Stimulated activated CD4-positive, alpha-beta T cell treated with anti-CD3 and anti-CD28 coated beads, Interleukin-1b, Interleukin-23, amount 100 ng/mL, for 24 hours (primary cell): Measurements from ENCODE around the gene IVNS1ABP.
"Not testable (repeated sequence)": the region's sequence is repeated elsewhere in the genome, so short reads cannot be mapped to it uniquely, and the experiment has no call there.

ENCODE experiments used
- DNase-seq, 4 experiments: peaks; one replicate each; pipeline ENCODE4 v3.0.0-alpha.2; 2020; ENCODE audit warnings: low read depth in 4 of 4, low spot score in 1 of 4

Gene IVNS1ABP

GRCh38 chr1:185257116-185257949, 59.7 kb downstream of the IVNS1ABP start:
- DNase-seq: not testable (repeated sequence)

- not testable (repeated sequence) for DNase-seq
These were observed 61.4 kb downstream of the IVNS1ABP start for GRCh38 chr1:185255595-185255994.

- not testable (repeated sequence) for DNase-seq
These were observed 64.6 kb downstream of the IVNS1ABP start for GRCh38 chr1:185252404-185252803.

DNA sequence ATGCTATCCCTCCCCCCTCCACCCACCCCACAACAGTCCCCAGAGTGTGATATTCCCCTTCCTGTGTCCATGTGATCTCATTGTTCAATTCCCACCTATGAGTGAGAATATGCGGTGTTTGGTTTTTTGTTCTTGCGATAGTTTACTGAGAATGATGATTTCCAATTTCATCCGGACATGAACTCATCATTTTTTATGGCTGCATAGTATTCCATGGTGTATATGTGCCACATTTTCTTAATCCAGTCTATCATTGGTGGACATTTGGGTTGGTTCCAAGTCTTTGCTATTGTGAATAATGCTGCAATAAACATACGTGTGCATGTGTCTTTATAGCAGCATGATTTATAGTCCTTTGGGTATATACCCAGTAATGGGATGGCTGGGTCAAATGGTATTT, 65.1 kb downstream of the IVNS1ABP start:
- DNase-seq: not testable (repeated sequence)

GRCh38 chr1:185250063-185250462, 67.0 kb downstream of the IVNS1ABP start:
- DNase-seq: no peak

DNA sequence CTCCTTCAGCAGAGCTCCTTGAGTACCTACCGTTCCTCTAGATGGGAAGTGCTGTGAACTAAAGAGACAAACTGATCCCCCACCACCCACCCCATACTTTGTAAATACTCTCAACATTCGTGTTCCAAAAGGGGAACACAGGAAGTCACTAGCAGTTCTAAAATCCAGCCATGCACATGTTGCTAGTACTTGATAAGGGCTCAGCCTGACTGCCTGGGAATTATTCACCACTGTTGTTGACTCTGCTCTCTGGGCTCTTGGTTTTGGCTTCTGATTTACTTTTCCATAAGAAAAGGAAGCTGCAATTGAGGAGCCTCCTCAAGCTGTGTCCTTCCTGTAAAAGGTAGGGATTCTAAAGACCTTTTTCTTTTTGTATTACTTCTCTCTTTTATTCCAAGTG, 67.5 kb downstream of the IVNS1ABP start:
- DNase-seq: no peak
